ENCODE measurements around the gene CNIH2. TPM values are rescaled to one million over a fixed set of nuclear protein-coding genes. Genes with fewer than 3 reads are reported as not detected.
A peak's percentile ranks its signal among the peaks of the same experiment; 100 is the strongest.
"Not testable (repeated sequence)": the region's sequence is repeated elsewhere in the genome, so short reads cannot be mapped to it uniquely, and the experiment has no call there.

The CNIH2 gene
- total RNA-seq, 2 experiments from 2014 or later = 0.96 to 2.0 TPM

GRCh38 chr11:66310324-66310723, 32.3 kb downstream of the CNIH2 start:
- Mint-ChIP-seq H3K27ac (no peak overlapping the region), H3K36me3 (ENCODE audit: low read depth) (peaks cover 2% of the 10 kb centered on the region), H3K9me3 (no peaks in the 10 kb centered on the region), H3K27me3 (no peaks in the 10 kb centered on the region), H3K4me1 (ENCODE audit: low read depth) (peaks cover 16% of the 10 kb centered on the region), H3K4me3 (no peak overlapping the region)
- TF ChIP-seq CTCF (IDR thresholded peaks at IDR 0.05) = no peak
- ATAC-seq (no peak), DNase-seq (no peak)
- ChIA-PET POLR2A (interaction anchor here (0.9 to 2.2 kb wide), 2 partner anchors 35 to 79 kb away, joined by 3 to 6 read pairs; no protein-coding TSS in a partner anchor), CTCF (interaction anchor here (3.7 to 10.2 kb wide), 4 partner anchors 9 to 76 kb away, joined by 37 to 149 read pairs (median 86); partner anchors contain the start of gene RIN1)
- intact Hi-C loops (cut with micrococcal nuclease) = loop anchor here (5.0 kb wide), 2 partner anchors 37 to 77 kb away; partner anchors contain the start of genes B4GAT1 and BRMS1

- not testable (repeated sequence) for H3K36me3 Mint-ChIP-seq (ENCODE audit: low read depth); H3K27ac Mint-ChIP-seq; H3K27me3 Mint-ChIP-seq; H3K9me3 Mint-ChIP-seq; DNase-seq; H3K4me3 Mint-ChIP-seq; ATAC-seq
- intact Hi-C loops (cut with micrococcal nuclease) = loop anchor here (5.0 kb wide), 2 partner anchors 36 to 76 kb away; partner anchors contain the start of genes B4GAT1 and BRMS1
- ChIA-PET CTCF (interaction anchor here (0.7 to 10.2 kb wide), 27 partner anchors 10 to 243 kb away, joined by 3 to 149 read pairs (median 6); partner anchors contain the start of genes B4GAT1, BRMS1, DPP3 and RIN1), POLR2A (interaction anchor here (0.7 to 3.8 kb wide), 11 partner anchors 11 to 240 kb away, joined by 3 to 21 read pairs (median 7); partner anchors contain the start of genes BRMS1 and YIF1A)
- H3K4me1 Mint-ChIP-seq (ENCODE audit: low read depth) = peaks cover 22% of the 10 kb centered on the region
These were observed 32.9 kb downstream of the CNIH2 start for GRCh38 chr11:66310803-66311440.

GRCh38 chr11:66311470-66311964, 33.5 kb downstream of the CNIH2 start:
- H3K27ac Mint-ChIP-seq = peak overlapping the region; percentile 97
- ChIA-PET CTCF (interaction anchor here (0.7 to 10.2 kb wide), 29 partner anchors 10 to 244 kb away, joined by 3 to 149 read pairs (median 6); partner anchors contain the start of genes B4GAT1, BRMS1, DPP3 and RIN1), POLR2A (interaction anchor here (0.7 to 3.8 kb wide), 12 partner anchors 11 to 240 kb away, joined by 3 to 21 read pairs (median 6); partner anchors contain the start of genes BRMS1 and YIF1A)
- ATAC-seq = no peak
- H3K9me3 Mint-ChIP-seq = no peaks in the 10 kb centered on the region
- H3K27me3 Mint-ChIP-seq = no peaks in the 10 kb centered on the region
- no peak for DNase-seq
- TF ChIP-seq CTCF (IDR thresholded peaks at IDR 0.05) = peak; percentile 96
- peaks cover 25% of the 10 kb centered on the region for H3K4me1 Mint-ChIP-seq (ENCODE audit: low read depth)
- peak overlapping the region; percentile 80 for H3K4me3 Mint-ChIP-seq
- peaks cover 7% of the 10 kb centered on the region for H3K36me3 Mint-ChIP-seq (ENCODE audit: low read depth)
- intact Hi-C loops (cut with micrococcal nuclease) = loop anchor here (5.0 kb wide), 2 partner anchors 36 to 76 kb away; partner anchors contain the start of genes B4GAT1 and BRMS1

GRCh38 chr11:66311965-66312548, 34.1 kb downstream of the CNIH2 start:
- peak; percentile 33 for TF ChIP-seq CTCF (IDR thresholded peaks at IDR 0.05)
- DNase-seq (peak; percentile 99), ATAC-seq (peak; percentile 68)
- Mint-ChIP-seq H3K4me1 (ENCODE audit: low read depth) (peaks cover 26% of the 10 kb centered on the region), H3K27me3 (no peaks in the 10 kb centered on the region), H3K36me3 (ENCODE audit: low read depth) (peaks cover 7% of the 10 kb centered on the region), H3K9me3 (no peaks in the 10 kb centered on the region), H3K27ac (peak overlapping the region; percentile 97), H3K4me3 (peak overlapping the region; percentile 80)
- ChIA-PET POLR2A (interaction anchor here (0.5 to 6.9 kb wide), 19 partner anchors 10 to 466 kb away, joined by 3 to 38 read pairs (median 5); partner anchors contain the start of genes B4GAT1, BRMS1, RIN1 and SLC29A2), CTCF (interaction anchor here (0.5 to 10.2 kb wide), 31 partner anchors 10 to 244 kb away, joined by 3 to 149 read pairs (median 5); partner anchors contain the start of genes B4GAT1, BRMS1, DPP3 and RIN1)
- intact Hi-C loops (cut with micrococcal nuclease) = loop anchor here (5.0 kb wide), 2 partner anchors 35 to 75 kb away; partner anchors contain the start of genes B4GAT1 and BRMS1

Measured in activated CD8-positive, alpha-beta T cell treated with anti-CD3 and anti-CD28 coated beads for 36 hours (primary cell).